ENCODE data around the gene ETF1. TPM values are rescaled to one million over a fixed set of nuclear protein-coding genes. Genes with fewer than 3 reads are reported as not detected.
A peak's percentile ranks its signal among the peaks of the same experiment; 100 is the strongest.
"Not testable (repeated sequence)": the region's sequence is repeated elsewhere in the genome, so short reads cannot be mapped to it uniquely, and the experiment has no call there.

Gene ETF1
- total and polyA plus RNA-seq, 2 experiments from 2014 or later: 31.2 to 50.6 TPM

GRCh38 chr5:138514021-138514420 lies 29.0 kb downstream of the ETF1 start:
- DNase-seq (ENCODE audit: low read depth in 1 of 2, low spot score in 1 of 2): no peak
- Histone ChIP-seq H3K4me1 (ENCODE audit: low read depth) (no peaks in the 10 kb centered on the region), H3K4me3 (no peak overlapping the region), H3K9me3 (ENCODE audit: low read depth) (no peaks in the 10 kb centered on the region), H3K27me3 (no peaks in the 10 kb centered on the region), H3K27ac (no peak overlapping the region), H3K36me3 (peaks cover 66% of the 10 kb centered on the region)
- TF ChIP-seq CTCF (IDR thresholded peaks at IDR 0.05; ENCODE audit: low read depth, low read length): no peak

GRCh38 chr5:138508958-138509357 lies 34.1 kb downstream of the ETF1 start:
- H3K36me3 ChIP-seq: peaks cover 52% of the 10 kb centered on the region
- H3K27me3 ChIP-seq: no peaks in the 10 kb centered on the region

GRCh38 chr5:138507485-138507884 lies 35.6 kb downstream of the ETF1 start:
- peaks cover 39% of the 10 kb centered on the region for H3K36me3 ChIP-seq
- not testable (repeated sequence) for H3K9me3 ChIP-seq (ENCODE audit: low read depth)

More at GRCh38 chr5:138508958-138509357, 34.1 kb downstream of the ETF1 start:
- no peak for DNase-seq (ENCODE audit: low read depth in 1 of 2, low spot score in 1 of 2)
- Histone ChIP-seq H3K9me3 (ENCODE audit: low read depth) (no peaks in the 10 kb centered on the region), H3K4me3 (no peak overlapping the region), H3K27ac (peak overlapping the region; percentile 30), H3K4me1 (ENCODE audit: low read depth) (no peaks in the 10 kb centered on the region)
- TF ChIP-seq CTCF (IDR thresholded peaks at IDR 0.05; ENCODE audit: low read depth, low read length): no peak

GRCh38 chr5:138506370-138507306 lies 36.4 kb downstream of the ETF1 start:
- H3K27me3 ChIP-seq: no peaks in the 10 kb centered on the region
- H3K36me3 ChIP-seq: peaks cover 35% of the 10 kb centered on the region
- no peak overlapping the region for H3K4me3 ChIP-seq
- H3K9me3 ChIP-seq (ENCODE audit: low read depth): no peaks in the 10 kb centered on the region
- DNase-seq (ENCODE audit: low read depth in 1 of 2, low spot score in 1 of 2): no peak
- no peak for TF ChIP-seq CTCF (IDR thresholded peaks at IDR 0.05; ENCODE audit: low read depth, low read length)
- no peaks in the 10 kb centered on the region for H3K4me1 ChIP-seq (ENCODE audit: low read depth)
- no peak overlapping the region for H3K27ac ChIP-seq

More at GRCh38 chr5:138507485-138507884, 35.6 kb downstream of the ETF1 start:
- peak in 1 of 2 donors; percentile 83 for DNase-seq (ENCODE audit: low read depth in 1 of 2, low spot score in 1 of 2)
- not testable (repeated sequence) for H3K27me3 ChIP-seq; H3K4me3 ChIP-seq; H3K27ac ChIP-seq; H3K4me1 ChIP-seq (ENCODE audit: low read depth)

GRCh38 chr5:138504799-138505198 lies 38.2 kb downstream of the ETF1 start:
- Histone ChIP-seq H3K4me3 (no peak overlapping the region), H3K9me3 (ENCODE audit: low read depth) (no peaks in the 10 kb centered on the region), H3K4me1 (ENCODE audit: low read depth) (no peaks in the 10 kb centered on the region), H3K27me3 (no peaks in the 10 kb centered on the region), H3K36me3 (peaks cover 23% of the 10 kb centered on the region), H3K27ac (peak overlapping the region; percentile 34)
- no peak for TF ChIP-seq CTCF (IDR thresholded peaks at IDR 0.05; ENCODE audit: low read depth, low read length)
- no peak for DNase-seq (ENCODE audit: low read depth in 1 of 2, low spot score in 1 of 2)
